H1 (cell line): Measurements from ENCODE around the gene MYO1D. TPM values are rescaled to one million over a fixed set of nuclear protein-coding genes. Genes with fewer than 3 reads are reported as not detected.

Experiments
- ASH2L ChIP-seq: fragments of 200-600, 300-600 bp; sonication (generic); IDR thresholded peaks from one replicate; pipeline ENCODE4 v1.7.1; 2017; ENCODE audit warnings: low read length
- CTBP2 ChIP-seq: IDR thresholded peaks from 2 replicates; pipeline ENCODE4 v1.7.0; 2011; ENCODE audit warnings: borderline replicate concordance, mild to moderate bottlenecking, moderate library complexity, mixed read lengths, low read length; ENCODE audit not compliant: insufficient read depth, insufficient read length
- EZH2 ChIP-seq: fragments of 200-600 bp; sonication (generic); IDR thresholded peaks from 2 replicates; pipeline ENCODE4 v1.7.1; 2012; ENCODE audit warnings: low read depth, mild to moderate bottlenecking, moderate library complexity, low read length, inconsistent platforms; ENCODE audit not compliant: severe bottlenecking
- KDM5A ChIP-seq: fragments of 200-600 bp; IDR thresholded peaks from 2 replicates; pipeline ENCODE4 v1.7.1; 2012; ENCODE audit warnings: mild to moderate bottlenecking, low read length, inconsistent platforms, mixed read lengths
- NRF1 ChIP-seq: IDR thresholded peaks from 2 replicates; pipeline ENCODE4 v1.6.1; 2011; ENCODE audit warnings: mild to moderate bottlenecking, low read depth, low read length, improper control_type of control experiment
- RXRA ChIP-seq: IDR thresholded peaks from 2 replicates; pipeline ENCODE4 v1.6.1; 2011; ENCODE audit warnings: low read depth, mild to moderate bottlenecking, low read length, moderate library complexity; ENCODE audit not compliant: insufficient read depth
- SAP30 ChIP-seq: fragments of 300-600 bp; sonication (generic); IDR thresholded peaks from 2 replicates; pipeline ENCODE4 v1.7.1; 2012; ENCODE audit warnings: low read length, moderate library complexity, mild to moderate bottlenecking, inconsistent platforms; ENCODE audit not compliant: insufficient read depth, insufficient replicate concordance
- SIRT6 ChIP-seq: IDR thresholded peaks from one replicate; pipeline ENCODE4 v1.7.1; 2012; ENCODE audit warnings: low read length, inconsistent platforms
- SP1 ChIP-seq: IDR thresholded peaks from 2 replicates; pipeline ENCODE4 v1.6.1; 2011; ENCODE audit warnings: low read depth, low read length
- polyA plus RNA-seq, 7 experiments: library from polyadenylated mRNA; depleted of rRNA in 3 of 7; stranded (reverse) in 5 of 7; unstranded in 2 of 7; fragments of >200 nt in 5 of 7; fragments of 200-250 nt in 2 of 7; gene quantifications; 1 replicate in 5 of 7; 2 replicates in 1 of 7; 4 replicates in 1 of 7; pipeline versions ENCODE4 v1.2.1 to v1.2.3, GENCODE V29; 2011 to 2013; ENCODE audit warnings: missing spikeins in 2 of 7, mixed read lengths in 2 of 7
- total RNA-seq: library from RNA; stranded (reverse); fragmentation: NEBNext Ultra II Directional; extraction: Animal tissue kit (Norgen Biotek cat#: 25700); gene quantifications from 2 replicates; pipeline ENCODE4 v1.2.1, GENCODE V29; 2021

MYO1D gene
- total and polyA plus RNA-seq, 2 of the 8 experiments (the other 6 are each of a cell fraction or from before 2014, with no cell fraction given), result 6.5 to 25.4 TPM

- no peak for TF ChIP-seq SAP30
- no peak for TF ChIP-seq NRF1
- TF ChIP-seq EZH2, result no peak
- no peak for TF ChIP-seq RXRA
- no peak for TF ChIP-seq KDM5A
- TF ChIP-seq SP1, result no peak
- TF ChIP-seq ASH2L, result no peak
- no peak for TF ChIP-seq CTBP2
- no peak for TF ChIP-seq SIRT6
- TF ChIP-seq, all 59 proteins: peak for 0
Observed at GRCh38 chr17:32835291-32835761, 41.6 kb downstream of the MYO1D start (continued).
